HL-60/S4 (cell line): ENCODE data around the gene TMPRSS12.
"Not testable (repeated sequence)": the region's sequence is repeated elsewhere in the genome, so short reads cannot be mapped to it uniquely, and the experiment has no call there.

Experiments
- in situ Hi-C: fragments of 300-500 bp; cut with MboI; formaldehyde crosslinking; loops from 2 replicates; pipeline ENCODE4 v1.14.3; 2022; ENCODE audit warnings: low sequenced_read_pairs

The TMPRSS12 gene, protein sequence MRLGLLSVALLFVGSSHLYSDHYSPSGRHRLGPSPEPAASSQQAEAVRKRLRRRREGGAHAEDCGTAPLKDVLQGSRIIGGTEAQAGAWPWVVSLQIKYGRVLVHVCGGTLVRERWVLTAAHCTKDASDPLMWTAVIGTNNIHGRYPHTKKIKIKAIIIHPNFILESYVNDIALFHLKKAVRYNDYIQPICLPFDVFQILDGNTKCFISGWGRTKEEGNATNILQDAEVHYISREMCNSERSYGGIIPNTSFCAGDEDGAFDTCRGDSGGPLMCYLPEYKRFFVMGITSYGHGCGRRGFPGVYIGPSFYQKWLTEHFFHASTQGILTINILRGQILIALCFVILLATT

DNA sequence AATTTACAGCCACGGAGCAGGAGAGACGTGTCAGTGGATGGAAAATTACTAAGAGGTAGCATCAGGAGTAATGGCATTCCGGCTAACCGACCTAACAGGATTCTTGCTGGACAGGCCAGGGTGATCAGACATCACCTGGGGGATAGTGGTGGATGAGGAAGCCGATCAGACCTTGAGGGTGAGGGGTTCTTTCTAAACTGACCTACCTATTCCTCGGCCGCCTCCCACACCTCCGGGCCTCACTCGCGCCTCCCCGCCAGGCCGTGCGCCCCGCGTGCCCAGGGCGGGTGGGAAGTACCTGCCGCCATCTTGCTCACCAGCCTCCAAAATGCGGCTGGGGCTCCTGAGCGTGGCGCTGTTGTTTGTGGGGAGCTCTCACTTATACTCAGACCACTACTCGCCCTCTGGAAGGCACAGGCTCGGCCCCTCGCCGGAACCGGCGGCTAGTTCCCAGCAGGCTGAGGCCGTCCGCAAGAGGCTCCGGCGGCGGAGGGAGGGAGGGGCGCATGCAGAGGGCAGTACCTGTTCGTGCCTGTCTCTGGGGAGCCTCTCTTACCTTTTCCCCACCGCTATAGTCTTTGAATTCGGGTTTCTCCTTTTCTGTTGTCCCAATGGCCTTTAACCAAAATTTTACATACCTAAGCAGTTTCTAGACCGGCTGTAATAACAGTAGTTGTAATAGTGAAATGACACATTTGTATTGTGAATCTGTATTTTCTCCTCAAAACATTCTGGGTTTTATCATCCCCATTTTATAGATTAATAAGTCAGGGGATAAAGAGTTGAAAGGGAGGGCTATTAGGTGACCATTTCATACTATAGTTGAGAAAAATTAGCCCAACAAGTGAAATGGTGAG lies at the start of gene TMPRSS12:
Gene TMPRSS12 (plus strand): TSS at position 290 of the 857 bp plus-strand sequence. CDS start 39 bp downstream, at position 329.
- in situ Hi-C loops, result no loop called here

DNA sequence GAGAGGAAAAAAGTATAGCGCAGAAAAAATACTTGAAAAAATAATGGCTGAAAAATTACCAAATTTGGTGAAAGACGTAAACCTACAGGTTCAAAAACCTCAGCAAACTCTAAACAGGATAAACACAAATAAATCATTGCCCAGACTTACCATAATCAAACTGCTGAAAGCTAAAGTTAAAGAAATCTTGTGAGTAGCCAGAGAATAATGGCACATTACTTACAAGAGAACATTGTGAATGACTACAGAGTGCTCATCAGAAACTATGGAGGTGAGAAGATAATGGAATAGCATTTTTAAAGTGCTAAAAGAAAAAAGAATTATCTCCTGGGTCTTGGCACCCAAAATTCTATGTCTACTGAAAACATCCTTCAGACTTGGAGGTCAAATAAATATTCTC lies 42.8 kb upstream of the TMPRSS12 start:
- in situ Hi-C loops, result no loop called here

DNA sequence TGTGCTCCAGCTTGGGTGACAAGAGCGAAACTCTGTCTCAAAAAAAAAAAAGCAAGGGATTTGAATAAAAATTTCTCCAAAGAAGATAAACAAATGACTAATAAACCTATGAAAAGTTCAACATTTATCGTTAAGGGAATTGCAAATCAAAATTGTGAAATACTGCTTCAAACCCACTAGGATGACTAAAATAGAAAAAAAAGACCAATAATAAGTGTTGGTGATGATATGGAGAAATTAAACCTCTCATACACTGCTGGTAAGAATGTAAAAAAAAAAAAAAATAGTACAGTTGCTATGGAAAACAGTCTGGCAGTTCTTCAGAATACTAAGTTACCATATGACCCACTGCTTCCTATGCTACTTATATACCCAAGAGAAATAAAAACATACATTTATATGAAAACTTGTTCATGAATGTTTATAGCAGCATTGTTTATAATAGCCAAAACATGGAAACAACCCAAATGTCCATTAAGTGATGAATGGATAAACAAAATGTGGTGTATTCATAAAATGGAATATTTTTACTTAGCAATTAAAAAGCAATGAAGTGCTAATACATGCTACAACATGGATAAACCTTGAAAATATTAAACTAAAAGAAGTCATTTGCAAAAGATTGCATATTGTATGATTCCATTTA lies 39.4 kb upstream of the TMPRSS12 start:
- in situ Hi-C loops, result no loop called here

DNA sequence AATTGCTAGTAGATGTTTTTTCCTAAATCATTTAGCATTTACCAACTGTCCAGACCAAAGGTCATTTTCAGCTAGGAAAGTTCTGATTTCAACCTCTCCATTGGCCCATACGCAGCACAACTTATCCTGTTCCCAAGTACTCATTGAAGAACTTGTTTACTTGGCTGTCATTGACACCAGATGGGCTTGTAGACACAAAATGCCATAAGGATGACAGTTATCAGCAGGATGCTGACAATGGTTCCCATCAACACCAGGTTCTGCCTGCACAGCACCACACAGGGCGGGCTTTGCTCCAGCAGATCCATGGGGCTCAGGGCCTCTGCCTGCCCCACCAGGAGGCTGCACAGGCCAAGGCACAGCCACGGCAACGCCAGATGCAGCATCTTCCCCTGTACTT lies 36.5 kb upstream of the TMPRSS12 start:
- in situ Hi-C loops, result no loop called here

DNA sequence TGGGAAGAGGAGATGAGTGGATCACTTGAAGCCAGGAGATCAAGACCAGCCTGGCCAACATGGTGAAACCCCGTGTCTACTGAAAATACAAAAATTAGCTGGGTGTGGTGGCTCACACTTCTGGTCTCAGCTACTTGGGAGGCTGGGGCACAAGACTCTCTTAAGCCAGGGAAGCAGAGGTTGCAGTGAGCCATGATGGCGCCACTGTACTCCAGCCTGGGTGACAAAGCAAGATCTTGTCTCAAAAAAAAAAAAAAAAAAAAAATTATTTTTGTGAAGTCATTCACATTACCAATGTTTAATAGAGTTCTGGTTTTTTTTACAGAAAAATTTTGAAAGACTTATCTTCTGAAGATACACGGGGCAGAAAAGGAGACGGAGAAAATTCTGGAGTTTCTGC lies 33.6 kb upstream of the TMPRSS12 start:
- in situ Hi-C loops, result not testable (repeated sequence)

DNA sequence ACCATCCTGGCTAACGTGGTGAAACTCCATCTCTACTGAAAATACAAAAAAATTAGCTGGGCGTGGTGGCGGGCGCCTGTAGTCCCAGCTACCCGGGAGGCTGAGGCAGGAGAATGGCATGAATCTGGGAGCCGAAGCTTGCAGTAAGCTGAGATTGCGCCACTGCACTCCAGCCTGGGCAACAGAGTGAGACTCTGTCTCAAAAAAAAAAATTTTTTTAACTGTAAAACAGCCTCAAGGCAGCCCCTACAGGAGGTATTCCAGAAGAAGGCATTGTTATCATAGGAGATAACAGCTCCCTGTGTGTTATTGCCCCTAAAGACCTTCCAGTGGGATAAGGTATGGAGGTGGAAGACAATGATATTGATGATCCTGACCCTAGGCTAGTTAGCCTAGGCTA lies 27.8 kb upstream of the TMPRSS12 start:
- in situ Hi-C loops, result not testable (repeated sequence)

DNA sequence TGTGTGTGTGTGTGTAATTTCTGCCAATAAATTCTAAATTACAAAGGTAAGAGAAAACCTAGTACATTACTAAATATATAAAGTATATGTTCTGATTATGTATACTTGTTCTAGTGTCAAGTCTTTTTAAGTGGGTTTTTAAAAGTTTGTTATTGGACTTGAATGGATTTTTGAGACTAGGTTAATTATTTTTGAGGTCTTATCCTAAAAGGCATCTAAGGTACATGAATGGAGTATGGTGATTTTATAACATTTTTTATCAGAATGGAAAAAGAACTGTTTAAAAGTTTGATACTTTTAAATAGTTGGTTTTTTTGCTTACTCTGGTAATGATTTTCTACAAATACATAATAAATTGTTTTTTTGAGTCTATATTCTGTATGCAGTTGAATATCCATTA lies 22.5 kb upstream of the TMPRSS12 start:
- in situ Hi-C loops, result loop anchor here (10.0 kb wide), 1 partner anchor 175 kb away; no protein-coding TSS in a partner anchor

DNA sequence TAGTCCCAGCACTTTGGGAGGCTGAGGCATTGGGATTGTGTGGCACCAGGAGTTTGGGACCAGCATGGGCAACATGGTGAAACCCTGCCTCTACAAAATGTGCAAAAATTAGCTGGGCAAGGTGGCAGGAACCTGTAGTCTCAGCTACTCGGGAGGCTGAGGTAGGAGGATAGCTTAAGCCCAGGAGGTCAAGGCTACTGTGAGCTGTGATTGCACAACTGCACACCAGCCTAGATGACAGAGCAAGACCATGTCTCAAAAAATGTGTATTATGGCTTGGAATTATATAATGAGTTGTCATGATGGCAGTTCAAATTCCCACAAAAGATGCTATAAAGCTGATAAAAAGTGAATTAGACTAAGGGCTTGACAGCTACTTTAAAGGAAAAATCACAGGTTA lies 20.6 kb upstream of the TMPRSS12 start:
- in situ Hi-C loops, result loop anchor here (10.0 kb wide), 1 partner anchor 173 kb away; no protein-coding TSS in a partner anchor

DNA sequence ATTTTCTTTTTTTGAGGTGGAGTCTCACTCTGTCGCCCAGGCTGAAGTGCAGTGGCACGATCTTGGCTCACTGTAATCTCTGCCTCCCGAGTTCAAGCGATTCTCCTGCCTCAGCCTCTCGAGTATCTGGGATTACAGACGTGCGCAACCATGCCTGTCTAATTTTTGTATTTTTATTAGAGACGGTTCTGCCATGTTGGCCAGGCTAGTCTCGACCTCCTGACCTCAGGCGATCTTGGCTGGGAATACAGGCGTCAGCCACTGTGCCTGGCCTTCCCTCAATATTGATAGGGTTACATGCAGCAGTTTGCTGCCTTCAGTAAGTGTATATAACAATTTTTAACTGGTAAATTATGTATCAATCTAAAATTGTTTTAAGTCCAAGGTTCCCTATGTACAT lies 19.0 kb upstream of the TMPRSS12 start:
- in situ Hi-C loops, result loop anchor here (10.0 kb wide), 1 partner anchor 171 kb away; no protein-coding TSS in a partner anchor

DNA sequence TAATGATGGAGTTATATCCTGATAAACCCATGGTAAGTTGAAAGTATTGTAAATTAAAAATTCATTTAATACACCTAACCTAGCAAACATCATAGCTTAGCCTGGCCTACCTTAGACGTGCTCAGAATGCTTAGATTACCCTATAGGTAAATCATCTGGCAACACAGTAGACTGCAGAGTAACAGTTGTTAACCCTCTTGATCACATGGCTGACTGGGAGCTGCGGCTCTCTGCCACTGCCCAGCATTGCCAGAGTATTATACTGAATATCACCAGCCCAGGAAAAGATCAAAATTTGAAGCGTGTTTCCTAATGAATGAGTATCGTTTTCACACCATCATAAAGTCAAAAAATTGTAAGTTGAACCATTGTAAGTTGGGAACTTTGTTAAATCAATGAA lies 17.8 kb upstream of the TMPRSS12 start:
- in situ Hi-C loops, result loop anchor here (10.0 kb wide), 1 partner anchor 170 kb away; no protein-coding TSS in a partner anchor

DNA sequence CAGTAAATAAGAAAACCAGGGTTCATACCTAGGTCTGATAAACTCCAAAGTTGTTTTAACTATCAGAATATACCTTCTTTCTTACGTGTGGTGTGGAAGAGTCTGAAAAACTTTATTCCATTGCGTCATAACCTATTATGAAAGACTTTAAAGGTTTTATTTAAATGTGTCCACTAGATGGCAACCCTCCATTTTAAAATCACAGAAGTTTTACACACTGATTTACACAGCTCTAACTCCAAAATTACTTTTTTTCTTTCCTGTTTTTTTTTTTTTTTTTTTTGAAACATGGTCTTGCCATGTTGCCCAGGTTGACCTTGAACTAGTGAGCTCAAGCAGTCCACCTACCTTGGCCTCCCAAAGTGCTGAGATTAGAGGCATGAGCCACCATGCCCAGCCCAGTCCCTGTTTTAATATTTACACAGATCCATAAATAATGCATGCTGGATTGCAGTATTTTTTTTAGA lies 17.3 kb upstream of the TMPRSS12 start:
- in situ Hi-C loops, result loop anchor here (10.0 kb wide), 1 partner anchor 169 kb away; no protein-coding TSS in a partner anchor

DNA sequence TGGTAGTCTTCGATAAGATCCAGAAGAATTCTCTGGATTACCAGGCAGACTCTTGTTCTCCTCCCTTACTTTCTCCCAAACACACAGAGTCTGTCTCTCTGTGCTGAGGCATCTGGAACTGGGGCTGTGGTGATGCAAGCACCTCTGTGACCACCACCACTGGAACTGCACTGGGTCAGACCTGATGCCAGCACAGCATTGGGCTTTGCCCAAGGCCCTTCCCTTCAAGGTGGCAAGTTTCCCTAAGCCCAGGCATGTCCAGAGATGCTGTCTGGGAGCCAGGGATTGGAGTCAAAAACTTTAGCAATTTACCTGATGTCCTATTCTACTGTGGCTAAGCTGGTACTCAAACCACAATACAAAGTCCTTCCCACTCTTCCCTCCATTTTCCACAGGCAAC lies 14.6 kb upstream of the TMPRSS12 start:
- in situ Hi-C loops, result loop anchor here (10.0 kb wide), 1 partner anchor 167 kb away; no protein-coding TSS in a partner anchor

DNA sequence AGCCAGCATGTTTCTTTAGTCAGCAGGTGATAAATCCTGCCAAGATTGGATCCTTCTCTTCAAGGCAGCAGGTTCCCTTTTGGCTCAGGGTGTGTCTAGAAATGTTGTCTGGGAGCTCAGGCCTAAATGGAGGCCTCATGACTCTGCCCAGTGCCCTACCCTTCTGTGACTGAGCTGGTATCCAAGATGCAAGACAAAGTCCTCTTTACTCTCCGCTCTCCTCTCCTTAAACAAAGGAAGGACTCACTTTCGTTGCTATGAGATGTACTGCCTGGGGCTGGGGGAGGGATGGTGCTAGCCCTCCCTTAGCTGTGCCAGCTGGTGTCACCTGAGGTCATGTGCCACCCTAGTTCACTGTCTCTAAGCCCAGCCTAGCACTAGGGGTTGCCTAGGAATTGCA lies 13.8 kb upstream of the TMPRSS12 start:
- in situ Hi-C loops, result loop anchor here (10.0 kb wide), 1 partner anchor 166 kb away; no protein-coding TSS in a partner anchor

DNA sequence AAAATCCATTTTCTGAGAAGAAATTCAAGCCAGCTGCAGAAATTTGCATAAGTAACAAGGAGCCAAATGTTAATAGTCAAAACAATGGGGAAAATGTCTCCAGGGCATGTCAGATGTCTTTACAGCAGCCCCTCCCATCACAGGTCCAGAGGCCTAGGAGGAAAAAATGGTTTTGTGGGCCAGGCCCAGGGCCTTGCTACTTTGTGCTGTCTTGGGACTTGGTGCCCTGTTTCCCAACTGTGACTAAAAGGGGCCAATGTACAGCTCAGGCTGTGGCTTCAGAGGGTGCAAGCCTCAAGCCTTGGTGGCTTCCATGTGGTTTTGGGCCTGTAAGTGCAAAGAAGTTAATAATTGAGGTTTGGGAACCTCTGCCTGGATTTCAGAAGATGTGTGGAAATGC lies 8.9 kb upstream of the TMPRSS12 start:
- in situ Hi-C loops, result not testable (repeated sequence)

DNA sequence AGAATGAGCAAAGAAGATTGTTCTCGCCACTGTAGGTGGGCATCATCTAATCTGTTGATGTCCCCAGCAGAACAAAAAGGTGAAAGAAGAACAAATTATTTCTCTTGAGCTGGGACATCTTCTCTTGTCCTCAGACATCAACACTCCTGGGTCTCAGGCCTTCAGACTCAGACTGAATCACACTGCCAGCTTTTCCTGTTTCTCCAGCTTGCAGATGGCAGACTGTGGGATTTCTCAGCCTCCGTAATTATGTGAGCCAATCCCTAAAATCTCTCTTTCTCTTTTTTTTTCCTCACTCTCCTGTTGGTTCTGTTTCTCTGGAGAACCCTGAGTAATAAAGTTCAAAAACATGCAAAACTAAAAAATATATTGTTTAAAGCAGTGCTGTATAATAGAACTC lies 3.7 kb upstream of the TMPRSS12 start:
- in situ Hi-C loops, result no loop called here

DNA sequence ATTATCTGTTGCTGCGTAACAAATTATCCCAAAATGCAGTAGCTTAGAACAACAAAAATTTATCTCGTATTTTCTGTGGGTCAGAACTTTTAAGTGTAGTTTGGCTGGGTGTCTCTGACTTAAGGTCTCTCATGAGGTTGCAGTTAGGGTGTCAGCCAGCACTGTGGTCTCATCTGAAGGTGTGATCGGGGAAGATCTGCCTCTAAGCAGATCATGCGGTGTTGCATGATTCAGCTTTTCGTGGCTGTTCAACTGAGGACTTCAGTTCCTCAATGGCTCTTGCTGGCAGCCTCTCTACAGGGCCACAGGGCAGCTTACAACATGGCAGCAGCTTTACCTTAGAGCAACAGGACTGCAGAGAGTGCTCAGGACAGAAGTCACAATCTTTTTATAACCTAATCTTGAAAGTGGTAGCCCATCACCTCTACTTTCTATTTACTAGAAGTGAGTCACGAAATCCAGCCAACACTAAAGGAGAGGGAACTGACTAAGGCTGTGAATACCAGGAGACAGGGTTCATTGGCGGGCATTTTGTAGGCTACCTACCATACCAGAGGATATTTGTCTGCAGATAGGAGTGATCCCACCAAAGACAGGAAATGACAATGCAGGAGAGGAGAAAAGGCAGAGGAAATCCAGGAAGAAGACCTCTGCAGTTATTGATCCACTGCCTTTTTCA lies 1.8 kb upstream of the TMPRSS12 start:
- in situ Hi-C loops, result no loop called here

DNA sequence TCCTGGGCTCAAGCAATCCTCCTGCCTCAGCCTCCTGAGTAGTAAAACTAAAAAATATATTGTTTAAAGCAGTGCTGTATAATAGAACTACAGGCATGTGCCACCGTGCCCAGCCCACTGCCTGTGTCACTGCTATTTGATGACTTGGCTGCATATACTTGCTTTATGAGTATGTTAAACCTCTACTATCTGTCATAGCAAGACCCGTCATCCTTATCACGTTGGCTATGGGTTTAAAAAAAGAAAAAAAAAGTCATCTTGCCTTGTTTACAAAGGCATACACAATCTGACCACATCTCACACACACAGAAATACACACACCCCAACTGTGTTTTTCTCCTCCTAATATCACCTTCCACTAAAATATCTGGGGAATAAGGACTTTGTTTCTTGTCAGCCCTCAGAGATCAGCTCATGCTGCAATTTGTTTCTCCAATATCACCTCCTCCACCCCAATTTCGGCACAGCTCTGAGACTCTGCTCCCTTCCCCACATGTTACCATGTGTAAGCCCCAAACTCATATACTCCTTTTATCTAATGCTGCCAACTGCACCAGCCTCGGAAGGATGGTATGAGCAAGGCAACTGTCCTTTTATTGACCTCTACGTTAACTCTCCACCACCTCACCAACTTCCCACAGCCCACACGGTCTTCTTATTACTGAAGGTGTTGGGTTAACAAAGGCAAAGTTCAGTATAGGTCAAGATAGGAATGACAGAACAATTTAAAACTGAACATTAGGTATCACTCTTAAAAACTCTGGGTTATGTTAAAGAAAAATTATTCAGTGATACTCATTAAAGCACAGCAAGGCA lies 802 bp upstream of the TMPRSS12 start:
- in situ Hi-C loops, result no loop called here

DNA sequence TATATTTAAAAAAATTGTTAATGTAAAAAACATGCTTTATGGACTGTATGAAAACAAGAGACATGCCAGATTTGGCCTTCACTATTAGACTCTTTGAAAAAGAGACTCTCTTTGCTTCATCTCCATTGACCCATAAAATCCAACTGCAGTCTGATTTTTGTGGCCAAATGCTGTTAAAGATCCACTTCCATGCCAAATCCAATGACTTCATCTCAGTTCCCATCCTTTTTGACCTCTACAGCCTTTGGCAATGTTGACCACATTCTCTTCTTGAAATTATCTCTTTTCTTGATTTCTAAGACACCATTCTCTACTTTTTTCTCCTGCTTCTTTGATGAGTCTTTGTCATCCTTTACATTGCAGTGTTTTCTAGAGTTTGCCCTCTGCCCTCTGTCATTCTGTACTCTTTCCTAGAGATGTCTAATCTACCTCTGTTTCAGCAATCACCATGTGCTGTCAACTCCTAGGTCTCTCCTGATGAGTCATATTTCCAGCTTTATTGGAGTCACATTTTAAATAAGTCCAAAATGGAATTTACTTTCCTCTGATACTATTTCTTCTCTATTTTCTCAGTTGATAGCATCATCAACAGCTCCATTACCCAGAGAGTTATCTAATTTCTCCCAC lies 2.4 kb downstream of the TMPRSS12 start:
- in situ Hi-C loops, result no loop called here

DNA sequence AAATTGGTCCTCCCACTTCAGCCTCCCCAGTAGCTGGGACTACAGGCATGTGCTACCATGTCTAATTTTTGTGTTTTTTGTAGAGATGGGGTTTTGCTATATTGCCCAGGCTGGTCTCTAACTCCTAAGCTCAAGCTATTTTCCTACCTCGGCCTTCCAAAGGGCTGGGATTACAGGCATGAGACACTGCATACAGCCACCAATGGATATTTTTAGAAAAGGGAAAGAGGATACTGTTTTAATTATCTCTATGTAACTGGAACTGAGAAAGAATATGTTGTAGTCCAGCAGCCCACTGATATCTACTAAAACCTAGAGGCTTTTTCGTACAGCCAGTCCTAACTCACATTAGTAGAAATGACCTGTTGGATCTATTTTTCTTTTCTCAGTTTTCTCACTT lies 6.2 kb downstream of the TMPRSS12 start:
- in situ Hi-C loops, result no loop called here
